HL-60 (cell line): ENCODE data around the gene ANKRD27.

Experiments
- CTCF ChIP-seq: IDR thresholded peaks from one replicate; pipeline ENCODE4 v1.5.1; 2011; ENCODE audit warnings: low read length, control low read depth, inconsistent platforms; ENCODE audit not compliant: insufficient read depth
- POLR2AphosphoS5 ChIP-seq: IDR thresholded peaks from 2 replicates; pipeline ENCODE4 v1.6.1; 2012; ENCODE audit warnings: low read depth
- SPI1 ChIP-seq: IDR thresholded peaks from 2 replicates; pipeline ENCODE4 v1.6.1; 2012; ENCODE audit warnings: low read depth, mild to moderate bottlenecking, borderline replicate concordance
- TF ChIP-seq, protein P1 (sequence below): IDR thresholded peaks from 2 replicates; pipeline ENCODE4 v1.6.1; 2012; ENCODE audit warnings: low read depth; ENCODE audit not compliant: insufficient replicate concordance

DNA sequence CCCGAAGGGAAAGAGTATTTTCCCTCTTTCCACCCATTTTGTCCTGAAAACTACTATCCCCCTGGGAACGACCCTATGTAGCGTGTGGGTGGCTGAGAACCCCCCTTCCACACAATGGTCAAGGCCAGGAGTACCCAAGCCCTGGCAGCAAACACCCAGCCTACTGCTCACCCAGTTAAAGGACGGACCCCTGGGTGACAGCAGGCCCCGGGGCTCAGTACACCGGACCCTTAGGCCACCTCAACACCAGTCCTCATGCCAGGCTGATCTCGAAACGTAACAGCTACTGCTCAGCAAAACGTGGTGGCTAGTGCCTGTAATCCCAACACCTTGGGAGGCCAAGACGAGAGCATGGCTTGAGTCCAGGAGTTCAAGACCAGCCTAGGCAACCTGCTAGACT lies 1.4 kb downstream of the ANKRD27 start:
- TF ChIP-seq CTCF (no peak), POLR2AphosphoS5 (no peak), SPI1 (no peak)
- TF ChIP-seq, protein P1, sequence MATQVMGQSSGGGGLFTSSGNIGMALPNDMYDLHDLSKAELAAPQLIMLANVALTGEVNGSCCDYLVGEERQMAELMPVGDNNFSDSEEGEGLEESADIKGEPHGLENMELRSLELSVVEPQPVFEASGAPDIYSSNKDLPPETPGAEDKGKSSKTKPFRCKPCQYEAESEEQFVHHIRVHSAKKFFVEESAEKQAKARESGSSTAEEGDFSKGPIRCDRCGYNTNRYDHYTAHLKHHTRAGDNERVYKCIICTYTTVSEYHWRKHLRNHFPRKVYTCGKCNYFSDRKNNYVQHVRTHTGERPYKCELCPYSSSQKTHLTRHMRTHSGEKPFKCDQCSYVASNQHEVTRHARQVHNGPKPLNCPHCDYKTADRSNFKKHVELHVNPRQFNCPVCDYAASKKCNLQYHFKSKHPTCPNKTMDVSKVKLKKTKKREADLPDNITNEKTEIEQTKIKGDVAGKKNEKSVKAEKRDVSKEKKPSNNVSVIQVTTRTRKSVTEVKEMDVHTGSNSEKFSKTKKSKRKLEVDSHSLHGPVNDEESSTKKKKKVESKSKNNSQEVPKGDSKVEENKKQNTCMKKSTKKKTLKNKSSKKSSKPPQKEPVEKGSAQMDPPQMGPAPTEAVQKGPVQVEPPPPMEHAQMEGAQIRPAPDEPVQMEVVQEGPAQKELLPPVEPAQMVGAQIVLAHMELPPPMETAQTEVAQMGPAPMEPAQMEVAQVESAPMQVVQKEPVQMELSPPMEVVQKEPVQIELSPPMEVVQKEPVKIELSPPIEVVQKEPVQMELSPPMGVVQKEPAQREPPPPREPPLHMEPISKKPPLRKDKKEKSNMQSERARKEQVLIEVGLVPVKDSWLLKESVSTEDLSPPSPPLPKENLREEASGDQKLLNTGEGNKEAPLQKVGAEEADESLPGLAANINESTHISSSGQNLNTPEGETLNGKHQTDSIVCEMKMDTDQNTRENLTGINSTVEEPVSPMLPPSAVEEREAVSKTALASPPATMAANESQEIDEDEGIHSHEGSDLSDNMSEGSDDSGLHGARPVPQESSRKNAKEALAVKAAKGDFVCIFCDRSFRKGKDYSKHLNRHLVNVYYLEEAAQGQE: no peak
